H1 (cell line): ENCODE measurements around the gene CD63. TPM values are rescaled to one million over a fixed set of nuclear protein-coding genes. Genes with fewer than 3 reads are reported as not detected.

Experiments used
- CTCF ChIA-PET: fragments of 300-600 bp; sonication (Branson Sonifier 250); formaldehyde crosslinking; loops from one replicate; lab custom pipeline; 2021; ENCODE audit not compliant: partially characterized antibody; lab: Charles Lee
- POLR2A ChIA-PET: fragments of 300-600 bp; sonication (Branson Sonifier 250); formaldehyde crosslinking; loops from one replicate; lab custom pipeline; 2021; ENCODE audit warnings: inconsistent platforms; ENCODE audit not compliant: partially characterized antibody; lab: Charles Lee
- DNase-seq, 2 experiments: peaks; one replicate each; pipeline versions ENCODE4 v3.0.0 to v3.0.0-alpha.2; 2010 to 2022; ENCODE audit warnings: low spot score in 2 of 2, low read depth in 1 of 2, mixed read lengths in 1 of 2
- FAIRE-seq: peaks from 2 replicates; lab custom pipeline; 2011; peaks lifted over from hg19 to GRCh38; lab: Jason Lieb, UNC
- H2AFZ ChIP-seq: 2 replicates; pipeline ENCODE4 v1.8.1; 2012; ENCODE audit warnings: low read length, inconsistent platforms
- H2AK5ac ChIP-seq: 2 replicates; pipeline ENCODE4 v1.6.1; 2013; ENCODE audit warnings: low read depth, low read length
- H2BK120ac ChIP-seq: replicated peaks from 2 replicates; pipeline ENCODE3; 2013; ENCODE audit warnings: low read depth, low read length, inconsistent platforms
- H2BK12ac ChIP-seq: 2 replicates; pipeline ENCODE4 v1.6.1; 2013; ENCODE audit warnings: low read depth, low read length
- H2BK15ac ChIP-seq: 2 replicates; pipeline ENCODE4 v1.6.1; 2013; ENCODE audit warnings: low read length
- H2BK20ac ChIP-seq: 2 replicates; pipeline ENCODE4 v1.6.1; 2013; ENCODE audit warnings: low read length
- H2BK5ac ChIP-seq: 2 replicates; pipeline ENCODE4 v1.6.1; 2013; ENCODE audit warnings: low read depth, low read length
- H3K14ac ChIP-seq: 2 replicates; pipeline ENCODE4 v1.6.1; 2013; ENCODE audit warnings: inconsistent platforms; ENCODE audit not compliant: insufficient read length
- H3K18ac ChIP-seq: 2 replicates; pipeline ENCODE4 v1.6.1; 2013; ENCODE audit warnings: low read length; ENCODE audit errors: extremely low read depth
- H3K23ac ChIP-seq: 2 replicates; pipeline ENCODE4 v1.6.1; 2013; ENCODE audit warnings: inconsistent platforms; ENCODE audit not compliant: insufficient read length
- H3K23me2 ChIP-seq: 2 replicates; pipeline ENCODE4 v1.6.1; 2013; ENCODE audit warnings: low read depth, low read length
- H3K27ac ChIP-seq: 2 replicates; pipeline ENCODE4 v1.6.1; 2011; ENCODE audit warnings: low read depth, low read length, inconsistent platforms
- H3K27me3 ChIP-seq, 4 experiments: replicated peaks in 1 of 4; 1 replicate in 1 of 4; 2 replicates in 3 of 4; pipeline versions ENCODE4 v1.6.1 to v1.8.1; 2011 to 2013; ENCODE audit warnings: low read length in 3 of 4, mild to moderate bottlenecking in 3 of 4, inconsistent platforms in 2 of 4, mixed read lengths in 2 of 4, moderate library complexity in 1 of 4; ENCODE audit not compliant: control insufficient read depth in 3 of 4, insufficient read depth in 3 of 4; ENCODE audit errors: extremely low read depth in 1 of 4
- H3K36me3 ChIP-seq, 4 experiments: 2 replicates each; pipeline versions ENCODE4 v1.6.1 to v1.8.1; 2011 to 2013; ENCODE audit warnings: mild to moderate bottlenecking in 4 of 4, low read length in 3 of 4, moderate library complexity in 2 of 4, control low read depth in 1 of 4, inconsistent platforms in 1 of 4; ENCODE audit not compliant: insufficient read depth in 4 of 4, control insufficient read depth in 2 of 4
- H3K4ac ChIP-seq: replicated peaks from 2 replicates; pipeline ENCODE3; 2013; ENCODE audit warnings: low read length, low read depth, mixed read lengths, inconsistent platforms; ENCODE audit not compliant: insufficient read length
- H3K4me1 ChIP-seq, 4 experiments: replicated peaks in 1 of 4; 1 replicate in 1 of 4; 2 replicates in 3 of 4; pipeline versions ENCODE4 v1.6.1 to v1.8.1; 2011 to 2013; ENCODE audit warnings: low read length in 3 of 4, inconsistent platforms in 2 of 4, mixed read lengths in 1 of 4; ENCODE audit not compliant: insufficient read depth in 4 of 4, control insufficient read depth in 3 of 4
- H3K4me2 ChIP-seq, 2 experiments: 2 replicates each; pipeline versions ENCODE4 v1.6.1 to v1.8.1; 2011 to 2013; ENCODE audit warnings: low read depth in 2 of 2, low read length in 2 of 2, control low read depth in 1 of 2, inconsistent platforms in 1 of 2, mild to moderate bottlenecking in 1 of 2; ENCODE audit not compliant: insufficient read depth in 1 of 2
- H3K4me3 ChIP-seq, 4 experiments: fragments of 200-600, 300-600 bp in 1 of 4; sonication (generic), shearing (Covaris generic), sonication (Bioruptor Twin) in 1 of 4; 2 replicates each; pipeline versions ENCODE4 v1.5.1 to v1.8.1; 2011 to 2016; ENCODE audit warnings: low read length in 4 of 4, low read depth in 3 of 4, control low read depth in 2 of 4, inconsistent platforms in 2 of 4, mild to moderate bottlenecking in 2 of 4, mixed read lengths in 1 of 4, moderate library complexity in 1 of 4; ENCODE audit not compliant: insufficient read depth in 2 of 4; ENCODE audit errors: extremely low read depth in 1 of 4
- H3K56ac ChIP-seq: replicated peaks from 2 replicates; pipeline ENCODE3; 2013; ENCODE audit warnings: low read depth, mild to moderate bottlenecking, mixed read lengths, low read length, inconsistent platforms; ENCODE audit not compliant: insufficient read length
- H3K79me1 ChIP-seq: 2 replicates; pipeline ENCODE4 v1.6.1; 2013; ENCODE audit warnings: low read depth, low read length, control low read depth
- H3K79me2 ChIP-seq, 2 experiments: 2 replicates each; pipeline versions ENCODE4 v1.6.1 to v1.8.1; 2012 to 2013; ENCODE audit warnings: low read length in 2 of 2, mild to moderate bottlenecking in 2 of 2, inconsistent platforms in 1 of 2; ENCODE audit not compliant: insufficient read depth in 2 of 2, control insufficient read depth in 1 of 2
- H3K9ac ChIP-seq, 4 experiments: replicated peaks in 1 of 4; 1 replicate in 1 of 4; 2 replicates in 3 of 4; pipeline versions ENCODE4 v1.6.1 to v1.8.1; 2011 to 2013; ENCODE audit warnings: low read depth in 3 of 4, low read length in 3 of 4, control low read depth in 2 of 4, mild to moderate bottlenecking in 2 of 4, moderate library complexity in 2 of 4, inconsistent platforms in 1 of 4; ENCODE audit errors: extremely low read depth in 1 of 4
- H3K9me3 ChIP-seq, 2 experiments: 2 replicates each; pipeline versions ENCODE4 v1.6.1 to v1.8.1; 2012 to 2013; ENCODE audit warnings: mild to moderate bottlenecking in 2 of 2, moderate library complexity in 2 of 2, control low read depth in 1 of 2, inconsistent platforms in 1 of 2, low read depth in 1 of 2, low read length in 1 of 2, mixed read lengths in 1 of 2; ENCODE audit not compliant: insufficient read depth in 2 of 2
- H4K20me1 ChIP-seq, 2 experiments: replicated peaks in 1 of 2; 2 replicates each; pipeline versions ENCODE3 to v1.8.1; 2011 to 2013; ENCODE audit warnings: inconsistent platforms in 2 of 2, low read length in 2 of 2, mild to moderate bottlenecking in 1 of 2; ENCODE audit not compliant: insufficient read depth in 2 of 2, control insufficient read depth in 1 of 2
- H4K5ac ChIP-seq: 2 replicates; pipeline ENCODE4 v1.6.1; 2013; ENCODE audit warnings: low read length, low read depth, mixed read lengths, inconsistent platforms; ENCODE audit not compliant: insufficient read length
- H4K8ac ChIP-seq: 2 replicates; pipeline ENCODE4 v1.8.0; 2013; ENCODE audit warnings: mild to moderate bottlenecking, moderate library complexity, low read length, inconsistent platforms; ENCODE audit not compliant: insufficient read depth; ENCODE audit errors: extremely low read depth
- H4K91ac ChIP-seq: replicated peaks from 2 replicates; pipeline ENCODE3; 2013; ENCODE audit warnings: low read length, mixed read lengths, inconsistent platforms; ENCODE audit not compliant: insufficient read length
- CHD2 ChIP-seq: IDR thresholded peaks from 2 replicates; pipeline ENCODE4 v1.6.1; 2012; ENCODE audit warnings: low read length, improper control_type of control experiment
- EGR1 ChIP-seq: IDR thresholded peaks from 2 replicates; pipeline ENCODE4 v1.6.1; 2011; ENCODE audit warnings: low read depth, low read length, borderline replicate concordance
- GABPA ChIP-seq: IDR thresholded peaks from 2 replicates; pipeline ENCODE4 v1.6.1; 2011; ENCODE audit warnings: mild to moderate bottlenecking, low read length, moderate library complexity, borderline replicate concordance; ENCODE audit not compliant: insufficient read depth
- POLR2A ChIP-seq, 2 experiments: IDR thresholded peaks; 1 replicate in 1 of 2; 2 replicates in 1 of 2; pipeline ENCODE4 v1.6.1; 2011; ENCODE audit warnings: low read depth in 2 of 2, low read length in 2 of 2, mild to moderate bottlenecking in 2 of 2; ENCODE audit errors: control extremely low read depth in 1 of 2
- POLR2AphosphoS5 ChIP-seq: IDR thresholded peaks from 2 replicates; pipeline ENCODE4 v1.6.1; 2011; ENCODE audit warnings: low read depth, low read length
- SIN3A ChIP-seq, 2 experiments: IDR thresholded peaks in 1 of 2; conservative IDR thresholded peaks in 1 of 2; 2 replicates each; pipeline ENCODE4 v1.6.1; 2011 to 2012; ENCODE audit warnings: low read length in 2 of 2, improper control_type of control experiment in 1 of 2, low read depth in 1 of 2, mild to moderate bottlenecking in 1 of 2
- SIRT6 ChIP-seq: IDR thresholded peaks from one replicate; pipeline ENCODE4 v1.7.1; 2012; ENCODE audit warnings: low read length, inconsistent platforms
- SP2 ChIP-seq: IDR thresholded peaks from 2 replicates; pipeline ENCODE4 v1.6.1; 2012; ENCODE audit warnings: mild to moderate bottlenecking, low read length, inconsistent platforms
- WGBS, 2 experiments: shearing (Covaris generic) in 1 of 2; methylation state at CpG; one replicate each; pipeline versions ENCODE4 v1.1.6 to v1.1.7; 2013 to 2015; ENCODE audit warnings: low lambda C conversion rate in 2 of 2, mixed read lengths in 2 of 2, inconsistent platforms in 1 of 2, low coverage in 1 of 2, missing lambda C conversion rate in 1 of 2; ENCODE audit not compliant: insufficient replicate concordance in 2 of 2, insufficient coverage in 1 of 2, insufficient read length in 1 of 2; ENCODE audit errors: extremely low coverage in 1 of 2, missing lambda C conversion rate in 1 of 2; 5-methylcytosine and 5-hydroxymethylcytosine counted together
- polyA plus RNA-seq, 7 experiments: library from polyadenylated mRNA; depleted of rRNA in 3 of 7; stranded (reverse) in 5 of 7; unstranded in 2 of 7; fragments of >200 nt in 5 of 7; fragments of 200-250 nt in 2 of 7; gene quantifications; 1 replicate in 5 of 7; 2 replicates in 1 of 7; 4 replicates in 1 of 7; pipeline versions ENCODE4 v1.2.1 to v1.2.3, GENCODE V29; 2011 to 2013; ENCODE audit warnings: missing spikeins in 2 of 7, mixed read lengths in 2 of 7
- total RNA-seq: library from RNA; stranded (reverse); fragmentation: NEBNext Ultra II Directional; extraction: Animal tissue kit (Norgen Biotek cat#: 25700); gene quantifications from 2 replicates; pipeline ENCODE4 v1.2.1, GENCODE V29; 2021
- TF ChIP-seq, protein P1 (sequence below): IDR thresholded peaks from 2 replicates; pipeline ENCODE4 v1.6.1; 2012; ENCODE audit warnings: inconsistent platforms
- TF ChIP-seq, protein P2 (sequence below): IDR thresholded peaks from 2 replicates; pipeline ENCODE4 v1.6.1; 2012; ENCODE audit warnings: inconsistent platforms

Gene CD63
- total and polyA plus RNA-seq, 2 of the 8 experiments (the other 6 are each of a cell fraction or from before 2014, with no cell fraction given) = 440 to 526 TPM

- Histone ChIP-seq H3K14ac (peak overlapping the region; percentile 95), H3K18ac (peak overlapping the region; percentile 99), H3K23me2 (peaks cover 29% of the 10 kb centered on the region), H3K79me1 (peaks cover 13% of the 10 kb centered on the region), H4K20me1 (peaks cover 10 to 18% of the 10 kb centered on the region in 2 experiments), H4K91ac (peak overlapping the region; percentile 77), H2BK20ac (peak overlapping the region; percentile 40; the same call in 1 of the 2 replicates), H3K27ac (peak overlapping the region; percentile 48; the same call in 1 of the 2 replicates), H3K36me3 (peaks cover 5 to 25% (median 19%) of the 10 kb centered on the region in 4 experiments; a peak in 7 of 8 replicates), H3K4me2 (peak overlapping the region; percentile 82 to 93), H2BK120ac (peak overlapping the region; percentile 73), H3K9ac (peak overlapping the region in 2 of 4 experiments; percentile 45 to 81; a peak in 4 of 7 replicates), H2AK5ac (peak overlapping the region; percentile 88; the same call in 1 of the 2 replicates), H2BK12ac (peak overlapping the region; percentile 93), H4K5ac (peak overlapping the region; percentile 55), H3K79me2 (peaks cover 10 to 52% of the 10 kb centered on the region in 2 experiments), H3K4me3 (peak overlapping the region; percentile 80 to 99 (median 92)), H2BK5ac (peak overlapping the region; percentile 90), H3K9me3 (no peaks in the 10 kb centered on the region), H3K4me1 (peaks cover 8 to 37% (median 23%) of the 10 kb centered on the region in 4 experiments), H3K56ac (no peak overlapping the region), H4K8ac (no peak overlapping the region), H3K27me3 (no peaks in the 10 kb centered on the region), H2BK15ac (no peak overlapping the region), H3K23ac (no peak overlapping the region), H2AFZ (no peak overlapping the region), H3K4ac (peak overlapping the region; percentile 98)
- FAIRE-seq (no peak), DNase-seq (peak in 1 of 2 experiments; percentile 77)
- ChIA-PET POLR2A (interaction anchor here (0.6 to 46.5 kb wide), 19 partner anchors 2 to 263 kb away, joined by 3 to 809 read pairs (median 5); partner anchors contain the start of genes BLOC1S1, CD63, DNAJC14 and GDF11), CTCF (interaction anchor here (0.6 to 14.5 kb wide), 19 partner anchors 9 to 194 kb away, joined by 3 to 224 read pairs (median 4); partner anchors contain the start of genes CD63, MMP19, ORMDL2 and RDH5)
- 6% methylated on average over 9 of the region's 13 CpGs; no CpG with 5 or more reads in 1 of the 2 experiments for WGBS, 2 experiments
- TF ChIP-seq SP2 (no peak), POLR2AphosphoS5 (no peak), GABPA (no peak), SIN3A (conservative IDR thresholded peaks at IDR 0.05 in 1 of 2, IDR thresholded peaks at IDR 0.05 in 1 of 2; ENCODE audit: low read depth in 1 of 2, low read length in 2 of 2) (0 out of 4 replicates have a peak, but pooled peaks have one; percentile 7 to 16), SIRT6 (no peak), POLR2A (IDR thresholded peaks at IDR 0.05; ENCODE audit: control extremely low read depth in 1 of 2, low read depth in 2 of 2, low read length in 2 of 2) (peak in 1 of 2 experiments; percentile 19; a peak in 1 of 3 replicates), CHD2 (no peak), EGR1 (peak; percentile 75; the same call in 1 of the 2 replicates)
- TF ChIP-seq, protein P1, sequence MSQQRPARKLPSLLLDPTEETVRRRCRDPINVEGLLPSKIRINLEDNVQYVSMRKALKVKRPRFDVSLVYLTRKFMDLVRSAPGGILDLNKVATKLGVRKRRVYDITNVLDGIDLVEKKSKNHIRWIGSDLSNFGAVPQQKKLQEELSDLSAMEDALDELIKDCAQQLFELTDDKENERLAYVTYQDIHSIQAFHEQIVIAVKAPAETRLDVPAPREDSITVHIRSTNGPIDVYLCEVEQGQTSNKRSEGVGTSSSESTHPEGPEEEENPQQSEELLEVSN = no peak
- TF ChIP-seq, protein P2, sequence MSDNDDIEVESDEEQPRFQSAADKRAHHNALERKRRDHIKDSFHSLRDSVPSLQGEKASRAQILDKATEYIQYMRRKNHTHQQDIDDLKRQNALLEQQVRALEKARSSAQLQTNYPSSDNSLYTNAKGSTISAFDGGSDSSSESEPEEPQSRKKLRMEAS = peak; percentile 47
These were observed 16.8 kb upstream of the CD63 start for GRCh38 chr12:55745361-55746173.
